GM21717 (cell line): ENCODE results near the gene SH3TC2.

Experiments used
- ATAC-seq: cut with Tn5 transposase; IDR thresholded peaks from one replicate; pipeline ENCODE4 v1.9.1; 2021; ENCODE audit warnings: mild to moderate bottlenecking, moderate library complexity; ENCODE audit not compliant: unreplicated experiment

The SH3TC2 gene

DNA sequence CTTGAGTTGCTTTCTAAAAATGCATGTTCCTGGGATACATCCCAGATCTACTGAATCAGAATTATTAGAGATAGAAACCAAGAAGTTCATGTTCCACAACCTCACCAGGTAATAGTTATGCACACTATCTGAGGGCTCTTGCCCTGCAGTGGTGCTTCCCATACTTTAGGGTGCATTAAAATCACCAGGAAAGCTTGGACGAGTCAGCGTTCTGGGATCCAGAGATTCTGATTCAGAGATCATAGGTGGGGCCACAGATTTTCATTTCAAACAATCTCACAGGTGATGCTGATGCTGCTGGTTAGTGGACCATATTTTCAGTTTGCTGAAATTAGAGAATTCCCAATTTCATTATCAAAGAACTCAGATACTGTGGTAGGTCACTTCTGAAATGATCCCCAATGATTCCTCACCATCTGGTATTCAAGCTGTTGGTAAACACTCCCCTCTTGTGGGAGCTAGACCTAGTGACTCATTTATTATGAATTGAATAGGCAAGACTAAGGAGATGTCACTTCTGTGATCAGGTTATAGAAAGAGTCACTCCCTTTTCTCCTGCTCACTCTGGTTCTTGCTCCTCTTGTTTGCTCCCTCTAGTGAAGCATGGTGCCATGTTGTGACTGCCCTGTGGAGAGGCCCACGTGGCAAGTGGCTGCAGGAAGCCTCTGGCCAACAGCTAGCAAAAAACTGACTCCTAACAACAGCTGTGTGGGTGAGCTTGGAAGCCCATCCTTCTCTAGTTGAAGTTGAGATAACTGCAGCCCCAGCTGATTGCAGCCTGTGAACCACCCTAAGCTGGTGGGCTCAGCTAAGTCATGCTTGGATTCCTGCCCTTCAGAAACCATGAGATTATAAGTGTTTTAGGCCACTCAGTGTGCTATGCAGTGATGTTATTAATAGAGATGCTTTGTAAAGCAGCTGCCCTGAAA lies 59.8 kb downstream of the SH3TC2 start:
- ATAC-seq: no peak

DNA sequence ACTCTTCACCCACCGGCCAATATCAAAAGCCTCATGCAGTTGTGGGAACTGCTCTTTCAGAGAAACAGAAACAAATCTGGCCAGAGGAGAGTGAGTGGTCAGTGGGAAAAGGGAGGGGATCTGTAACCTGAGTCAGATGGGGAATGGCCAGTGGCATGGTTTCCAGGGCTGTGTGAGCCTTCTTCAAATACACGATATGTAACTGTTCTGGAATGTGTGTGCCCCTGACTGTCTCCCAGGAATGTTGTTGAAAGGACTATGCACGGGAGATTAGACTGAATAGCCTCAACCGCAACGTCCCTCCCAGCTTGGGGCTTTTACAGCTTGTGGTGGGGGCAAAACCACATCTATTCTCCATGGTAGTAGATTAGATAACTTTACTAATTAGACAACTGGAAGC lies 60.8 kb downstream of the SH3TC2 start:
- ATAC-seq: no peak

DNA sequence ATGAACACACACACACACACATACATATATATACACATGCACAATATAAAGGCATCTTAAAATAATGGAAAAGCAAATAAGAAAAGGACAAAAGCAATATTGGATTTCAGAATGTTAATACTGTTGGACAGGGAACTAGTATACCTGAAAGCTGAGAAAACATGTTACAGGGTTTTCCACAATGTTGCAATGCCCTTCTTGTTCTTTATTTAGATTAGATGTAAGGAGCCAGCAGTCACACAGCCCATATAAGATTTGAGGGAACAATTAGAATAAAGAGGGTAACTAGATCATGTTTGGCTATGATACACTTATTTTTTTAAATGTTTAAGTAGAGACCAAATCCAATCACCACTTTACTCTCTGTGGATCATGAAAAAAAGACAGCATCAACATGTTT lies 61.7 kb downstream of the SH3TC2 start:
- ATAC-seq: no peak

DNA sequence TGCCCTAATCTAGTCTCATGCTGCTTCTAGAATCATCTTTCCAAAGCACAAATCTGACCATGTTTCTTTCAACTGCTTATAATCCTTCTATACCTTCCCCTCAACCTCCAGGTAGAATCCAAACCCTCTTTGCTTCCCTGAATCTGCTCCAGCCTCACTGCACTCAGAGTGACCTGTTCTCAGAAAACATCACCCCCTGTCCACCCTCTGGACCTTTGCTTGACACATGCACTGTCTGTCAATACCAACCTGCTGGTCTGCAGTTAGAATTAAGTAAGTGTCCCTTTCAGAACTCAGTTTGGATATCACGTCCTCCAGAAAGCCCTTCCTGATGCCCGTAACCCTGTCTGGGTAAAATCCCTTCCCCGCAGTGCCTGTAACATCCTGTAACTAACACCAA lies 63.1 kb downstream of the SH3TC2 start:
- no peak for ATAC-seq

DNA sequence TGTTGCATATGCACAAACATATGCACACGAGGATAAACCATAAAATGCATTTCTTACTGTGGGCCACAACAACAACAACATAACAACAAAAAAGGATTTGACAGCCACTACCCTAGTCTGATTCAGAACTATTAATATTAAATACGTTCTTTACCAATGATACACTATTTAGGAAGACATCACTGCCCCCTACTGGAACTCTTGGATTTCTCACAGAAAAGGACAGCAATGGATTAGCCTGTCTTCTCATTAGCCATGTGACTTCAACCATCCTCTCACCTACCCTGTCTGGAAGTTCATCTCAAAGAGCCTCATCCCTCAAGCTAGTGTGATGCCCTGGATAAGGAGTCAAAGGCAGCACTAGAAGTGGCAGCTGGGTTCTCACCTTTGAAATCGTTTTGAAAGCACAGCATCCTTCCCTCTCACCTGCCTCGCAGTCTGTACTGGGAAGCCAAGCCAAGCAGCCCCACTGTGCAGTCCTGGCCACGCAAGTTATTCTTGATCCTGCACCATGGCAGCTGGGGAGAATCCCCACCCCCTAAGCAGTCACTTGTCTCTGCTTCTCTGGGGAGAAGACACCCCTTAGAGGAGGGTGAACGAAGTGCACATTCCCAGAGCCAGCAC lies 64.6 kb downstream of the SH3TC2 start:
- peak; percentile 72 for ATAC-seq

DNA sequence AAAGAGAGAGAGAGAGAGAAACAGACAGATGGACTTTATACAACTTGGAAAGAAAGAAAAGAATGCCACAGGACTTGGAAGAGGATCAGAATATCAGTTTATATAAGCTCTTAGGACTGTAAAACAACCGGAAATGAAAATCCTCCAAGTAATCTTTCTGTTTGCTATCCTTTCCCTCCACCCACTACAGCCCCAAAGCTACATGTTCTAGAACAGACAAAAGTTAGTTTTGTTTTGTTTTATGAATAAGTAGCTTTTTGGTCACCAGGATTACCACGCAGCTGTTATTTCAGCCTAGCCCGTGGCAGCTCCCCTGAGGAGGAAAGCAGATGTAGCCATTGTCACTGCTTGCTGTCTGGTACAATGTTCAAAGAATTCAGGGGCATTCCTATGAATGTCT lies 66.6 kb downstream of the SH3TC2 start:
- no peak for ATAC-seq

DNA sequence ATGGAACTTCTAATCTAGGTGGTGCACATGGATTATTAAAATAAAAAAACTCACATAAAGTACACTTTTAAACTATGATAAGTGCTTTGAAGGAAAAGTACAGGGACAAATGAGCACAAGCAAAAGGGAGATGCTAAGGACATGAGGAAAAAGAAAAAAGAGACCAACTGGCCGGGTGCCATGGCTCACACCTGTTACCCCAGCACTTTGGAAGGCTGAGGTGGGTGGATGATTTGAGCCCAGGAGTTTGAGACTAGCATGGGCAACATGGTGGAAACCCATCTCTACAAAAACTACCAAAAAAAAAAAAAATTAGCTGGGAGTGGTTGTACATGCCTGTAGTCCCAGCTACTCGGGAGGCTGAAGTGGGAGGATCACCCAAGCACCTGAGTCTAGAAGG lies 67.1 kb downstream of the SH3TC2 start:
- ATAC-seq: no peak

DNA sequence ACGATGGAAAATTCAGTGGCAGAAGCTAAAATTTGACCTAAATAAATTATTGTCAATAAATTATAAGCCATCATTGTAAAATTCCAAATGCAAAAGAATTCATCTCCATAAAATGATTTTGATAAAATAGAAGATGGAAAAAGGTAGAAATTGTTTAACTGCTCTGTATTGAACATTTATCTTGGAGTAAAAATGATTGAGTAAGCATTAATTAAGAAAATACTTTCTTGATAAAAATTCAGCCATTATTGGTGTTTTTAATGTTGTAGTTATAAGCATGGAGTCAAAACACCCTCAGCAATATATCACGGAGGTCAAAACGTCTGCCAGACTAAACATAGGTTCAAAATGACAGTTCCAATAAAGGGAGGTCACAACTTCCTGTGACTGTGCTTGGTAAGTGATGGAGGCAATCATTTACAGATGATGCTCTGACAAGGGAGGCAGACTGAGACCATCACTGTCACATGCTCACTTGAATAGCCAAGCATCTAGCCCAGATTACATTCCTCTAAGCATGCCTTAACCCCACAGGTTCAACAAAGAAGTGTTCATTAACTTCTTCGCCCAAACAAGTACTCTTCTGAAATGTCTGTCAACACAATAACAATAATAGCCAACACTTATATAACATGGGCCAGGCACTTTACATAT lies 69.5 kb downstream of the SH3TC2 start:
- no peak for ATAC-seq

DNA sequence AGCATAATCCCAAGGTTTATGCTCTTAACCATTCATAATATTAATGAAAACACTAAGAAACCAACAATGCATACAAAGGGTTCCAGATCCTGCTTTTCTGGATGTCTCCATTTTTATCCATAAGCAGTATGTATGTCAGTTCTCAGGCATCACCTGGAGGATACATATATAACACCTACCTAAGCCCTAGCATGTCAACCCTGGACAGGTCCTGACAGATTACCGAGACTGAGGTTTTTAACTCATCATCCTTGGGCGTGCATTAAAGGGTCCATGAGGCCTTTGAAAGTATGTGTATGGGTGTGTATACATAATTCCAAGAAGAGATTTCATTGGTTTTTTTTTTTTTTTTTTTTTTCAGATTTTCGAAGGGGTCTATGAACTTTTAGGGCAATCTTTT lies 70.6 kb downstream of the SH3TC2 start:
- no peak for ATAC-seq

DNA sequence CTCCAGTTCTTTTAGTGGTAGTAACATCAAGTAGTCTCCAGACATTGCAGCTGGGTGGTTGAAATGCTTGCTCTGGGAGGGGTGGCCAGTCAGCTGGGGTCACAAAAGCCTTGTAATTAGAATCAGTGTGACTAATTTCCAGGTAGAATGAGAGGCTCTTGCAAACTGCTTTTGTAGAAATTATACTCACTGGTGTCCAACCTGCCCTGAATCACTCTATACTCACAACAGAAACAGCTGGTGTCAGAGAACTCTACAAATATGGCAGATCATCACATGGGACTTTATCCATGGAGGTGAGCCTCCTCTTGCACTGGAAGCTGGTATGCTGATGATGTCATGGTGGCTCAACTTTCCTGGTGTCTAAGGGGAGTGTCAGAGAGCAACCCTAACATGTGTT lies 71.3 kb downstream of the SH3TC2 start:
- no peak for ATAC-seq

DNA sequence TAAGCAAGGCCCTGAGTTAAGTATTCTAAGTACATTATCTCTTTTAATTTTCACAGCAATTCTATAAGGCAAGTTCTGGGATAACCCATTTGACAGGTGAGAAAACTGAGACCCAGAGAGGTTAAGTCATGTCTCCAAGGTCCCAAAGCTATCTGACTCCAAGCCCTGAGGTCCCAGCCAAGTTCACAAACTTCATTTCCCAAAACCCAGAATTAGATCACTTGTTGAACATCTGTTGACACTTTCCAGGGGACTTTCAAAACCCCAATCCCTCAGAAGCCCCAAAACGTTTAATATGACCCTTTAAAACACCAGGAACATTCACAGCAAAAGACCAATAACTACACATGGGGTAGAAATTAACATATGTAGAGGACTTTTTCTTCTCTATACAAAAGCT lies 72.0 kb downstream of the SH3TC2 start:
- no peak for ATAC-seq

DNA sequence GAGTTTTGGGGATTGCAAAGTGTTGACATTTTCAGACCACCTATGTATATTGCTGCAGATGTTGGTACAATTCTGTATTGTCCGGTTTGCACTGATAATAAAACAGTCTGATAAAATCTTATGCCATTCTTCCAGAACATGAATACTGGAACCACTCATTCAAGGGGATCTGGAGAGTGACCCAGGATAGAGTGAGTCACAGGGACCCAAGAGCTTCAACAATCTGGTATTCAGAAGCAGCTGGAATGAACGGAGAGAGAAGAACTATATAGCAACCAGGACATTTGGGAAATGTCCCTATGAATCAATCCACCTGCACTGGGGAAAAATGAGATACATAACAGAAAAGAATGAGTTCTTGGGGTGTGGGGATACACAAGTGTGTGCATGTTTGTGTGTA lies 73.3 kb downstream of the SH3TC2 start:
- no peak for ATAC-seq

DNA sequence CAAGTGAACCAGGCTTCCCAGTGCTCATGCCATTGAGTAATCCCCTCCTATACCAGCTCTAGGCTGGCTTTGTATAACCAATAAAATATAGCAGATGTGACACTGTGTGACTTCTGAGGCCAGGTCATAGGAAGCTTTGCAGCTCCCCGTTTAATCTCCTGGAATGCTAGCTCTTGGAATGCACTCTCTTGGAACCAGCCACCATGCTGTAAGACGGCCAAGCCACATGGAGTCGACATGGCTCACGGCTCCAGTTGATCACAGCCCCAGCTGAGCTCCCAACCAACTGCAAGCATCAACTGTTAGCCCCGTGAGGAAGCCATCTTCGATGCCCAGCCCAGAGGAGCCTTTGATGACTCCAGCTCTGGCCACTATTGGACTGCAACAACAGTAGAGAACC lies 74.5 kb downstream of the SH3TC2 start:
- ATAC-seq: no peak

DNA sequence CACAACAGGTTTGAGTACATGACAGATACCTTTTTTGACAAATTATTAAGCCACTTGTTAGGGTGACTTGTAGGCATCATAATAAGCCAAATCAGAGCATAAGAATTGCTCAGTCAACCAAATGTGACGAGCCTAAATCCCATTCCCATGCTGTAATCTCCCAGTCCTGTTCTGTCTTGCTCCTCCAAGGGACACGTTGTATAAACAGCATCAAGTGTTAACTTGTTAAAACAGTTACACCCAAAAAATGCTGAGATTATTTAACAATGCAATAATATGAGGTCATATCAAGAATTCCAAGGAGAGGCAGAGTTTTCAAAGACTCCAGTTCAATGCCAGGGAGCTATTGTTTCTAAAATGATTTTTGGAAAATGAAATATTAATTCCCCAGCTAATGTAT lies 76.2 kb downstream of the SH3TC2 start:
- no peak for ATAC-seq

DNA sequence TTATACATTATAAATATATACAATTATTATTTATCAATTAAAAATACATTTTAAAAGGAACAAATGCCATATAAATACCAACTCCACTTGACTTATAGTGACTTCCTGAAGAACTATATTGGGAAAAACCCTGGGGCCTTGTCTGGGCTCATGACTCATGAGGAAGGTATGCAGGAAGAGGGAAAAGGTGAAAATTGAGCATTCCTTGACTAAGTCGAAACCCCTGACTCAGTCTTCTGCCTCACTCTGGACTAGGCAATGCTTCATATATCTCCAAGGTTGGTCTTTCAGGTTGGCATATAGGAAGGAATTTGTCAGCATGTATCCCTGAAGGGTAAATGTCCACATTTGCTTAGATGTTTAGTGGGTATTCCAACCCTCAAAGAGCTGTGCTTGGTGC lies 78.5 kb downstream of the SH3TC2 start:
- ATAC-seq: no peak

DNA sequence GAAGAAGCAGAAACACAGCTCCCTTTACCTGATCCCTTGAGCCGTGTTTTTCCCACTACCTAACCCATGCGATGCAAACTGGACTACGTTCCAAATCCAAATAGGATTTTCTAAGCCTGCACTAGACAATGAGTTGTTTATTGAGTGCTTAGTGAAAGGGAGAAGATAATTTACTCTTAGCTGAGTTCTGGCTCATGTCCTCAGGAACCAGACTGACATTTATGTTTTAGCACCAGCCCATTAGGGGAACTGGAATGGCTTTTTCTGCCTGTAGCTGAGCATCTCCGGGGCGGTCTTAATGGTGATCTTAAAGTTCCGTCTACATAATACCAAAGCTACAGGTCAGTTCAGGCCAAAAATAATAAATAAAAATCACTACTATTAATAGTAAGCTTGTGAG lies 81.5 kb downstream of the SH3TC2 start:
- no peak for ATAC-seq

DNA sequence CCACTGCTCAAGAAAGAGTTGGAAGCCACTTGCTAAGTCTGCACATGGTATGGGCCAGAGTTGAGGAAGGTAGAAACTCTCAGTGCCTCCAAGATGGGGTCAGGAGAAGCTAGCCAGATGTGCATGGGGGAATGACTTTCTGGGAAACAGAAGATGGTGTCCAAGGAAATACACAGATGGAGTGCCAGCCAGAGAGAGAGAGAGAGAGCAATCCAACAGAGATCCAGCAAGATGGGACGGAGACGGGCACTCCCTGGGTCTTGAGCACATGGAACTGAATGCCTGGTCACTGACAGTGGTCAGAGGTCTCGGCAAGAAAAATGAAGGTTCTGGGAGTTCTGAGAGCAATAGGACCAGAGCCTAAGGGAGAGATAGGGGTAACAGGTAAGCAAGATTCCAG lies 82.1 kb downstream of the SH3TC2 start:
- ATAC-seq: no peak

DNA sequence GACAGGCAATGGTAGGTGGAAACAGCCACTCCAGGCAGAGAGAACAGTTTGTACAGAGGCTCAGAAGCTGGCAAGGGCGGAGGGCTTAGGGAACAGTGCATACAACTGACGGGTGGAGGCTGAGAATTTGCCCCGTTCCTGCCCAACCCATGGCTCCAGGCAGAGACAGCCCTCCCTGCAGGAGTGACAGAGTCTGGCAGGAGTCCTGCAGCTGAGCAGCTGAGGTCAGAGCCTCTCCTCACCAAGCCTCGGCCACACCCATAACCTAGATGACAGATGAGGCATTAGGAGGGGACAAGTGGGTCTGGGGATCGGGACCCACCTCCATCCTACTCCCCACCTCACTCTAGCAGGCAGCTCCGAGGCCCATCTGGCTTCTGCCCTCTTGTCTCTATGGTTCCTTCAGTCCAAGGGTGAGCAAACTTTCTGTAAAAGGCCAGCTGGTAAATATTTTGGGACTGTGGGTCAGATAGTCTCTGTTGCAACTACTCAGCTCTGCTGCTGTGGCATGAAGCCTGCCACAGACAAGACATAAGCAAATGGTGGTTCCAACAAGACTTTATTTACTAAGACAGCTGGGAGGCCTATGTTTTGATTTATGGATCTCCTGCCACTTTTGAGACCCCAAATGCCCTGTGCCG lies 83.7 kb downstream of the SH3TC2 start:
- ATAC-seq: no peak

DNA sequence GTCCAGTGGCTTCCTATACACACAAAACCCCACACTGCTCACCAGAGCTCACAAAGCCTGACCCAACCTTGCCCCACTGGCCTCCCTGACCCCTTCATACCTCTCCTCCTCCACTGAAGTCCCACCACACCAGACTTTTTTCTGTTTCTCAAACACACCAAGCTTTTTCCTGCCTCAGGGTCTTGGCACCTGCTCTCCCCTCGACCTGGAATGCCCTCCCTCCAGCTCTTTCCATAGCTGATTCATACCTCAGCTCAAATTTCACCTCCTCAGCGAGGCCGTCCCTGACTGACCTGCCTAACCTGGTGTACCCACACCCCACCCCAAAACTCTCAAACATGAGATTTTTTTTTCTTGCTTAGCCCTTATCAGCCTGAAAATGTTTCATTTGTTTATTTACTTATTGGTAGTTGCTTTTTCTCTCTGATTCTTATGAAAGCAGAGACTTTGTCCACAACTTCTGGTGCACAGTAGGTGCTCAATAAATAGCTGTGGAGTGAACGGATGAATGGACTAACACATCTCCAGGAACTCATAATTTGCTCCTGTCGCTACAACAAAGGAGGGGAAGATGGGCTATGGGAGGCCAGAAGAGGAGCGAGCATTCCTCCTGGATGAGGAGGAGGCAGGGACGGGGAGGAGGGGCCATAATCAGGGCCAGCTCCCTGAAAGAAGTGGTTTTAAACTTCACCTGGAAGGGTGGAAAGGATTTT lies 84.3 kb downstream of the SH3TC2 start:
- ATAC-seq: no peak

DNA sequence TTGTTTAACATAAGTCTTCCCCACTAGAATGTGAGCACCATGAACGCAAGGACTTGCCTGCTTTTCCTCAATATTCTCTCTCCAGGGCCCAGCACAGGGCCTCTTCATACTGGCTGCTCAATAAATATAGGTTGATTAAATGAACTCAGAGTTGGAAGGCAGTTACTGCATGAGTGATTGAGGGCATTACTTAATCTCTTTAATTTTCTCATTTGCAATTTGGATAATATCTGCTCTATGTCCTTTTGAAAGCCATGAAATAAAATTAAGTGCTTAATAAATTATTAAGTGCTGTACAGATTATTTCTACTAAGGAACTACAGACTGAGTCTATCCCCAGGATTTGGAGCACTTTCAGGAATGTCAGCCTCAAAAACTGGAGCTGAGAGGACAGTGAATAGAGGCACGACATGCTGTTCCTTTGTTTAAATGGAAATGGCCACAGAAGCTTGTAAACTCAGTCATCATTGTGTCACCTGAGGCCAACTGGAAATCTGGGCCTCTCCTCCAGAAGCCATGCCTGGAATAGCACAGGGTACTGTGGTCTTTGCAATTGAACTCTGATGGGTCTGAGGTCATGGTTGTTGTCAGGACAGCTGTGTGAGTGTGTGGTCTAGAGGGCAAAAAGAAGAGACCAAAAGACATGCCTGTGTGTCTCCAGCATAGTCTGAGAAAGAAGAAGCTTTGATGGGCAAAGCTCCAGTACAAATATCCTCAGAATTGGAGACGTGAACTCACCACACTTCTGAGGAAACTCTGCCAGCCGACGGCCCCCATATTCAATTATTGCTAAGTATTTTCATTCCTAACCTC lies 86.1 kb downstream of the SH3TC2 start:
- no peak for ATAC-seq
